Activated CD8-positive, alpha-beta memory T cell treated with anti-CD3 and anti-CD28 coated beads for 4 hours (primary cell): ENCODE measurements around the gene GDF10.
A peak's percentile ranks its signal among the peaks of the same experiment; 100 is the strongest.

ENCODE experiments used
- DNase-seq, 2 donors: peaks; one replicate each; pipeline ENCODE4 v3.0.0-alpha.2; 2020; ENCODE audit warnings: low read depth in 2 of 2

The GDF10 gene

GRCh38 chr10:47269294-47269693 lies 30.7 kb upstream of the GDF10 start:
- DNase-seq: no peak

GRCh38 chr10:47276071-47276470 lies 23.9 kb upstream of the GDF10 start:
- DNase-seq: no peak

GRCh38 chr10:47276576-47277351 lies 23.2 kb upstream of the GDF10 start:
- DNase-seq: no peak

- peak in 1 of 2 donors; percentile 22 for DNase-seq
Observed at GRCh38 chr10:47277352-47278151, 22.4 kb upstream of the GDF10 start.

- DNase-seq: no peak
Observed at GRCh38 chr10:47278152-47278473, 21.9 kb upstream of the GDF10 start.

- no peak for DNase-seq
Observed at GRCh38 chr10:47278720-47279119, 21.3 kb upstream of the GDF10 start.

GRCh38 chr10:47279276-47279675 lies 20.7 kb upstream of the GDF10 start:
- DNase-seq: no peak

- no peak for DNase-seq
Observed at GRCh38 chr10:47282005-47282656, 17.9 kb upstream of the GDF10 start.

GRCh38 chr10:47282657-47283018 lies 17.4 kb upstream of the GDF10 start:
- DNase-seq: no peak

GRCh38 chr10:47283101-47283630 lies 16.8 kb upstream of the GDF10 start:
- DNase-seq: no peak

- no peak for DNase-seq
Observed at GRCh38 chr10:47283848-47284247, 16.1 kb upstream of the GDF10 start.

GRCh38 chr10:47285381-47286115 lies 14.4 kb upstream of the GDF10 start:
- no peak for DNase-seq

GRCh38 chr10:47286116-47286505 lies 13.9 kb upstream of the GDF10 start:
- no peak for DNase-seq

- no peak for DNase-seq
Observed at GRCh38 chr10:47286591-47287315, 13.2 kb upstream of the GDF10 start.

- no peak for DNase-seq
Observed at GRCh38 chr10:47287365-47287802, 12.6 kb upstream of the GDF10 start.

- no peak for DNase-seq
Observed at GRCh38 chr10:47287805-47288204, 12.2 kb upstream of the GDF10 start.

- no peak for DNase-seq
Observed at GRCh38 chr10:47288236-47288635, 11.8 kb upstream of the GDF10 start.

GRCh38 chr10:47288916-47289495 lies 11.0 kb upstream of the GDF10 start:
- DNase-seq: no peak

- DNase-seq: no peak
Observed at GRCh38 chr10:47289921-47290320, 10.1 kb upstream of the GDF10 start.

- no peak for DNase-seq
Observed at GRCh38 chr10:47290338-47290737, 9.7 kb upstream of the GDF10 start.

GRCh38 chr10:47291682-47292081 lies 8.3 kb upstream of the GDF10 start:
- DNase-seq: no peak
